ENCODE results near the gene PDE6B. TPM values are rescaled to one million over a fixed set of nuclear protein-coding genes. Genes with fewer than 3 reads are reported as not detected.
"Not testable (repeated sequence)": the region's sequence is repeated elsewhere in the genome, so short reads cannot be mapped to it uniquely, and the experiment has no call there.

The PDE6B gene
- total RNA-seq, 5 donors from 2014 or later (not counting 1 experiment from before 2014, with no cell fraction given) = 14.2 to 21.7 (median 19.8) TPM

- Histone ChIP-seq H3K9me3 (no peaks in the 10 kb centered on the region), H3K4me3 (ENCODE audit: control insufficient read depth in 1 of 2, extremely low read depth in 1 of 2, low read length in 1 of 2) (no peak overlapping the region), H3K27ac (ENCODE audit: low read length) (no peak overlapping the region), H3K27me3 (replicated peaks in 1 of 2; ENCODE audit: control insufficient read depth in 2 of 2, extremely low read depth in 1 of 2, insufficient read depth in 2 of 2, low read length in 1 of 2) (peaks cover 0 to 22% of the 10 kb centered on the region in 2 experiments), H3K36me3 (ENCODE audit: control insufficient read depth in 2 of 2, extremely low read depth in 1 of 2, insufficient read depth in 1 of 2, low read length in 1 of 2) (no peaks in the 10 kb centered on the region), H3K4me1 (ENCODE audit: control insufficient read depth in 1 of 2, extremely low read depth in 1 of 2, insufficient read depth in 2 of 2, low read length in 2 of 2) (no peaks in the 10 kb centered on the region)
- Mint-ChIP-seq H3K36me3 (no peaks in the 10 kb centered on the region), H3K4me3 (no peak overlapping the region), H3K27ac (no peak overlapping the region), H3K27me3 (peaks cover 9 to 24% of the 10 kb centered on the region in 2 donors), H3K4me1 (no peaks in the 10 kb centered on the region), H3K9me3 (peaks cover 3 to 9% (median 5%) of the 10 kb centered on the region in 3 donors)
- ChIA-PET POLR2A (no interaction called here), CTCF (no interaction called here)
- DNase-seq (no peak), ATAC-seq (replicated peaks in 1 of 4) (no peak)
- 77% methylated on average over 13 of the region's 22 CpGs for WGBS (ENCODE audit: insufficient coverage)
These were observed 10.7 kb downstream of the PDE6B start for GRCh38 chr4:635851-636627.

- H3K4me1 Mint-ChIP-seq = no peaks in the 10 kb centered on the region
- DNase-seq = no peak
- no peaks in the 10 kb centered on the region for H3K9me3 ChIP-seq
These were observed 11.3 kb downstream of the PDE6B start for GRCh38 chr4:636628-637159.

GRCh38 chr4:637536-638280 lies 12.3 kb downstream of the PDE6B start:
- H3K36me3 ChIP-seq (ENCODE audit: control insufficient read depth in 2 of 2, extremely low read depth in 1 of 2, insufficient read depth in 1 of 2, low read length in 1 of 2) = no peaks in the 10 kb centered on the region
- H3K4me1 ChIP-seq (ENCODE audit: control insufficient read depth in 1 of 2, extremely low read depth in 1 of 2, insufficient read depth in 2 of 2, low read length in 2 of 2) = no peaks in the 10 kb centered on the region
- H3K4me1 Mint-ChIP-seq = no peaks in the 10 kb centered on the region
- DNase-seq (peak in 1 of 35 experiments; percentile 3), ATAC-seq (replicated peaks in 1 of 4) (no peak)
- WGBS (ENCODE audit: insufficient coverage) = 81% methylated on average over 27 of the region's 32 CpGs
- H3K27me3 Mint-ChIP-seq = peaks cover 9 to 26% of the 10 kb centered on the region in 2 donors
- no peak overlapping the region for H3K4me3 ChIP-seq (ENCODE audit: control insufficient read depth in 1 of 2, extremely low read depth in 1 of 2, low read length in 1 of 2)
- no peak overlapping the region for H3K27ac ChIP-seq (ENCODE audit: low read length)
- no peaks in the 10 kb centered on the region for H3K9me3 ChIP-seq
- CTCF ChIA-PET = no interaction called here
- H3K27ac Mint-ChIP-seq = no peak overlapping the region
- no peak overlapping the region for H3K4me3 Mint-ChIP-seq
- peaks cover 0 to 32% of the 10 kb centered on the region in 2 experiments for H3K27me3 ChIP-seq (replicated peaks in 1 of 2; ENCODE audit: control insufficient read depth in 2 of 2, extremely low read depth in 1 of 2, insufficient read depth in 2 of 2, low read length in 1 of 2)
- no peaks in the 10 kb centered on the region for H3K36me3 Mint-ChIP-seq
- POLR2A ChIA-PET = interaction anchor here in 1 of 2 donors (0.7 kb wide), 1 partner anchor 11 kb away, joined by 4 read pairs; no protein-coding TSS in a partner anchor
- peaks cover 0 to 2% (median 0%) of the 10 kb centered on the region in 3 donors for H3K9me3 Mint-ChIP-seq

More at GRCh38 chr4:636628-637159, 11.3 kb downstream of the PDE6B start:
- H3K27me3 Mint-ChIP-seq = peaks cover 9 to 26% of the 10 kb centered on the region in 2 donors
- H3K9me3 Mint-ChIP-seq = peaks cover 0 to 3% (median 0%) of the 10 kb centered on the region in 3 donors
- ChIA-PET POLR2A (no interaction called here), CTCF (no interaction called here)
- WGBS (ENCODE audit: insufficient coverage) = 86% methylated on average over 9 of the region's 13 CpGs
- Histone ChIP-seq H3K36me3 (ENCODE audit: control insufficient read depth in 2 of 2, extremely low read depth in 1 of 2, insufficient read depth in 1 of 2, low read length in 1 of 2) (no peaks in the 10 kb centered on the region), H3K27me3 (replicated peaks in 1 of 2; ENCODE audit: control insufficient read depth in 2 of 2, extremely low read depth in 1 of 2, insufficient read depth in 2 of 2, low read length in 1 of 2) (peaks cover 0 to 28% of the 10 kb centered on the region in 2 experiments), H3K4me1 (ENCODE audit: control insufficient read depth in 1 of 2, extremely low read depth in 1 of 2, insufficient read depth in 2 of 2, low read length in 2 of 2) (no peaks in the 10 kb centered on the region), H3K4me3 (ENCODE audit: control insufficient read depth in 1 of 2, extremely low read depth in 1 of 2, low read length in 1 of 2) (no peak overlapping the region), H3K27ac (ENCODE audit: low read length) (no peak overlapping the region)
- H3K27ac Mint-ChIP-seq = no peak overlapping the region
- no peak for ATAC-seq (replicated peaks in 1 of 4)
- no peak overlapping the region for H3K4me3 Mint-ChIP-seq
- H3K36me3 Mint-ChIP-seq = no peaks in the 10 kb centered on the region

GRCh38 chr4:642366-642765 lies 17.0 kb downstream of the PDE6B start:
- DNase-seq; H3K27ac Mint-ChIP-seq; H3K36me3 Mint-ChIP-seq; H3K4me3 Mint-ChIP-seq; H3K27ac ChIP-seq (ENCODE audit: low read length); ATAC-seq (replicated peaks in 1 of 4); H3K4me3 ChIP-seq (ENCODE audit: control insufficient read depth in 1 of 2, extremely low read depth in 1 of 2, low read length in 1 of 2); H3K9me3 Mint-ChIP-seq; H3K4me1 ChIP-seq (ENCODE audit: control insufficient read depth in 1 of 2, extremely low read depth in 1 of 2, insufficient read depth in 2 of 2, low read length in 2 of 2); H3K36me3 ChIP-seq (ENCODE audit: control insufficient read depth in 2 of 2, extremely low read depth in 1 of 2, insufficient read depth in 1 of 2, low read length in 1 of 2); CTCF ChIA-PET; H3K9me3 ChIP-seq: not testable (repeated sequence)
- Mint-ChIP-seq H3K27me3 (peaks cover 23 to 35% of the 10 kb centered on the region in 2 donors), H3K4me1 (peaks cover 5 to 12% (median 5%) of the 10 kb centered on the region in 3 donors)
- WGBS (ENCODE audit: insufficient coverage) = 100% methylated on average over 3 of the region's 6 CpGs
- POLR2A ChIA-PET = interaction anchor here in 1 of 2 donors (0.7 kb wide), 1 partner anchor 426 kb away, joined by 10 read pairs; no protein-coding TSS in a partner anchor
- peaks cover 0 to 39% of the 10 kb centered on the region in 2 experiments for H3K27me3 ChIP-seq (replicated peaks in 1 of 2; ENCODE audit: control insufficient read depth in 2 of 2, extremely low read depth in 1 of 2, insufficient read depth in 2 of 2, low read length in 1 of 2)

- H3K4me1 Mint-ChIP-seq = peaks cover 5 to 12% (median 5%) of the 10 kb centered on the region in 3 donors
- DNase-seq = peak in 8 of 35 experiments; percentile 12 to 45 (median 29)
- H3K4me1 ChIP-seq (ENCODE audit: control insufficient read depth in 1 of 2, extremely low read depth in 1 of 2, insufficient read depth in 2 of 2, low read length in 2 of 2) = no peaks in the 10 kb centered on the region
- no peak overlapping the region for H3K27ac ChIP-seq (ENCODE audit: low read length)
- no peak overlapping the region for H3K4me3 ChIP-seq (ENCODE audit: control insufficient read depth in 1 of 2, extremely low read depth in 1 of 2, low read length in 1 of 2)
- no peaks in the 10 kb centered on the region for H3K36me3 Mint-ChIP-seq
- H3K36me3 ChIP-seq (ENCODE audit: control insufficient read depth in 2 of 2, extremely low read depth in 1 of 2, insufficient read depth in 1 of 2, low read length in 1 of 2) = no peaks in the 10 kb centered on the region
- 79% methylated on average over 32 of the region's 32 CpGs for WGBS (ENCODE audit: insufficient coverage)
- ChIA-PET POLR2A (no interaction called here), CTCF (interaction anchor here in 1 of 2 donors (0.7 kb wide), 1 partner anchor 32 kb away, joined by 3 read pairs; no protein-coding TSS in a partner anchor)
- peaks cover 14 to 28% of the 10 kb centered on the region in 2 donors for H3K27me3 Mint-ChIP-seq
- H3K4me3 Mint-ChIP-seq = peak overlapping the region; percentile 75 to 86 (median 76)
- peaks cover 0 to 54% of the 10 kb centered on the region in 2 experiments for H3K27me3 ChIP-seq (replicated peaks in 1 of 2; ENCODE audit: control insufficient read depth in 2 of 2, extremely low read depth in 1 of 2, insufficient read depth in 2 of 2, low read length in 1 of 2)
- peak overlapping the region in 1 of 2 donors; percentile 77 for H3K27ac Mint-ChIP-seq
- no peaks in the 10 kb centered on the region for H3K9me3 ChIP-seq
- peak in 3 of 4 experiments; percentile 38 to 76 (median 56) for ATAC-seq (replicated peaks in 1 of 4)
- H3K9me3 Mint-ChIP-seq = peaks cover 0 to 5% (median 2%) of the 10 kb centered on the region in 3 donors
These were observed 21.1 kb downstream of the PDE6B start for GRCh38 chr4:646460-646859.

- Mint-ChIP-seq H3K27me3 (peaks cover 14 to 33% of the 10 kb centered on the region in 2 donors), H3K36me3 (no peaks in the 10 kb centered on the region), H3K27ac (no peak overlapping the region), H3K9me3 (peaks cover 0 to 5% (median 0%) of the 10 kb centered on the region in 3 donors), H3K4me3 (no peak overlapping the region), H3K4me1 (peaks cover 5 to 12% (median 5%) of the 10 kb centered on the region in 3 donors)
- ATAC-seq (replicated peaks in 1 of 4) (no peak), DNase-seq (no peak)
- Histone ChIP-seq H3K36me3 (ENCODE audit: control insufficient read depth in 2 of 2, extremely low read depth in 1 of 2, insufficient read depth in 1 of 2, low read length in 1 of 2) (no peaks in the 10 kb centered on the region), H3K4me1 (ENCODE audit: control insufficient read depth in 1 of 2, extremely low read depth in 1 of 2, insufficient read depth in 2 of 2, low read length in 2 of 2) (no peaks in the 10 kb centered on the region), H3K9me3 (no peaks in the 10 kb centered on the region), H3K4me3 (ENCODE audit: control insufficient read depth in 1 of 2, extremely low read depth in 1 of 2, low read length in 1 of 2) (no peak overlapping the region), H3K27ac (ENCODE audit: low read length) (no peak overlapping the region), H3K27me3 (replicated peaks in 1 of 2; ENCODE audit: control insufficient read depth in 2 of 2, extremely low read depth in 1 of 2, insufficient read depth in 2 of 2, low read length in 1 of 2) (peaks cover 0 to 53% of the 10 kb centered on the region in 2 experiments)
- POLR2A ChIA-PET = no interaction called here
- 96% methylated on average over 4 of the region's 13 CpGs for WGBS (ENCODE audit: insufficient coverage)
- CTCF ChIA-PET = no interaction called here
These were observed 22.1 kb downstream of the PDE6B start for GRCh38 chr4:647481-647880.

Measured in T-cell (primary cell).